Midbrain (tissue), 1 donor: ENCODE measurements around the gene BRIX1.

Source experiments
- DNase-seq: peaks from one replicate; lab custom pipeline; 2025; lab: John Stamatoyannopoulos, UW

BRIX1 gene, protein sequence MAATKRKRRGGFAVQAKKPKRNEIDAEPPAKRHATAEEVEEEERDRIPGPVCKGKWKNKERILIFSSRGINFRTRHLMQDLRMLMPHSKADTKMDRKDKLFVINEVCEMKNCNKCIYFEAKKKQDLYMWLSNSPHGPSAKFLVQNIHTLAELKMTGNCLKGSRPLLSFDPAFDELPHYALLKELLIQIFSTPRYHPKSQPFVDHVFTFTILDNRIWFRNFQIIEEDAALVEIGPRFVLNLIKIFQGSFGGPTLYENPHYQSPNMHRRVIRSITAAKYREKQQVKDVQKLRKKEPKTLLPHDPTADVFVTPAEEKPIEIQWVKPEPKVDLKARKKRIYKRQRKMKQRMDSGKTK

DNA sequence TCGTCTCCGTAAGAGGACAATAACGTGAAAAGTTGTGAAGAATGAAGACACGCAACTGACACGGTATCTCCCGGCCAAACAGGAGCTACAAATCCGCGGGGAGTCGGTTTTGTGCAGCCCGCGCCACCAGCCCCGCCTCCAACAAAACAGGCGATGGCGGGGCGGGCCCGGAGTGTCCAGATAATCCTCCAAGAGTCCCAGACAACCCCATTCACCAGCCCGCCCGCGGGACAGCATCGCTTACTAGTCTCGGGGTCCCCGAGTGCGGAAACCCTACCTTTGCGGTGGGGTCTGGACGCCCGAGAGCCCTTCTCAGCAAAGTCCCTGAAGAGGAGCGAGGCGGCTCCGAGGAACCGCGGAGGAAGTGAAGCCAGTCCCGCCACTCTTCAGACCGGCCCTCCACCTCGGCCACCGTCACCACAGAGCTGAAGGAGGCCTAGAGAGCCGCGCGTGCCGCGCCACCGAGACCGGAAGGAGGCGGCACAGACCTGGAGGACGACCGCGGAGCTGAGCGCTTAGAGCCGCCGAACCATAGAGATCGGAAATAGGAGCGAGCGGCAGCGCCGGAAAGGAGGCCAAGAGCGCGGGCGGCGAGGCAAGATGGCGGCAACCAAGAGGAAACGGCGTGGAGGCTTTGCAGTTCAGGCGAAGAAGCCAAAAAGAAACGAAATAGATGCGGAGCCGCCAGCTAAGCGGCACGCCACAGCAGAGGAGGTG, at the start of gene BRIX1, which contains the start of gene RAD1:
BRIX1 (plus strand) TSS at position 573 of the 717 bp plus-strand sequence; CDS start at position 601, 28 bp downstream.
RAD1 (minus strand) TSS at position 366 of the 717 bp plus-strand sequence. CDS start 612 bp downstream, outside the sequence.
- peak; percentile 96 for DNase-seq

DNA sequence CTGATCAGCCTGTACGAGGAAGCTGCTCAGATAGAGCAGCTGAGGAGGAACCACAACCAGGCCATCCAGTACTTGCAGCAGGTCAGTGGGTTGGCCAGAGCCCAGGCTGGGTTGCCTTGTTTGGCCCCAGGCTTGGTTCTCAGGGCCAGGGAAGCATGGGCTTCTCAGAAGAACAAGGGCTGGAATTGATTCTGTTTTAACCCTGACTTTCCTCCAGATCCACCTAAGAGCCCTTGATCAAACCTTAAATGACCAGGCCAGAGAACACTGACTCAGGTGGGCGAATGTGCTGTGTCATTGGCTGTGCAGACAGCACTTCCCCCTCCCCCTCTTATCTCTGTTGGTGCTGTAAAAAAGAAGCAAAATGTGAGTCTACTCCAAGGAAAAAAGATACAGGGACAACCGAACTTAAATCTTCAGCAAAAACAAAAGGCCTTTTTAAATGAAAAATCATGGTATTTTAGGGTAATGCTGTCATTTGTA, 48.5 kb upstream of the BRIX1 start:
- no peak for DNase-seq

DNA sequence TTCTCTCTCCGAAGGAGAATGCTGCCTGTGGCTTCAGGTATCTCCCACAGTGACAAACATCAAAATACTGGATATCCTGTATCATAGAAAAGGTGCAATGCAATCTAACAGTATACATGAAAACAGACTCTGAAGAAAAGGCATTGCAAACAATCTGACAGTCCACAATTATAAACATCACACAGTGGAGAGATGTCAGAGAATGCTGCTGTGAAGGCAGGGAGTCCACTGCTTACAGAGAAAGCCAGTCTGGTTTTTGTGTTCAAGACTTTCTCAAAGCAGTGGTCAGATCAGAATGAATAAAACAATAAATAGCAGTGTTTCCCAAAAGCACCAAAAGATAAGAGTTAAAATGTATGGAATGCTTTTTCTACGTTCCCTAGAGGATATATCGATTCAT, 47.9 kb upstream of the BRIX1 start:
- DNase-seq: no peak

DNA sequence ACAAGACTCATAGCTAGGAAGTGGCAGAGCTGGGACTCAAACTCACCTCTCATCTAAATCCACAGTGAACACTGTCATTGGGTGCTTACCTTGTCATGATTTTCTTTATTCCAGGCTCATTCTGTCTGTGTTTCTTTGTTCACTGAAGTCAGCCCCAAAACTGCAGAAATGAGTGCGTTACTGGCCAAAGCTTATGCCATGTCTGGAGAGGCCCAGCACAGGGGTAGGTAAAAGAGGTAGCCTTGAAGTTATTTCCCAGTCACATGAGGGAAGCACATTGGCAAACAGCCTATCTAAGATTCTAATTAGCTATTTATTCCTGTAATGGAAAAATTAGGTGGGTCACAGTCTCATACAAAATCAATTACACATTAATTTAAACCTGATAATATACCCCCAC, 46.7 kb upstream of the BRIX1 start:
- peak; percentile 14 for DNase-seq

DNA sequence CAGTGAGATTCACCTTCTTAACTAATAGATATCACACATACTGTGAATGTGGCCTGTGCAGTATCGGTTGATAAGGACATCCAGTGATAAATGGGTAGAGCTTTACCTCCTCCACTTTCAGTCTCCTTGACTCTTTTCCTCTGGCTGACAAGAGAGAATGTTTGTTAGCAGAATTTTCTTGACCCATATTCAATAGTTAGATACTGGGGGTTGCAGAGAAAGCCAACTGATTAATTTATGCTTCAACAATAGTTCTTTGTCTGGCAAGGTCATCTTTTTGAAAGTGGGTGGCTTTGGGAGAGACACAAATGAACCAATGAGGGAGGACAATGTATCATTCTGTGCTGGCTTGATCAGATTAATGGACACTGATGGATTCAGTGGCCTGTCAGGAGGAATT, 46.3 kb upstream of the BRIX1 start:
- peak; percentile 65 for DNase-seq

DNA sequence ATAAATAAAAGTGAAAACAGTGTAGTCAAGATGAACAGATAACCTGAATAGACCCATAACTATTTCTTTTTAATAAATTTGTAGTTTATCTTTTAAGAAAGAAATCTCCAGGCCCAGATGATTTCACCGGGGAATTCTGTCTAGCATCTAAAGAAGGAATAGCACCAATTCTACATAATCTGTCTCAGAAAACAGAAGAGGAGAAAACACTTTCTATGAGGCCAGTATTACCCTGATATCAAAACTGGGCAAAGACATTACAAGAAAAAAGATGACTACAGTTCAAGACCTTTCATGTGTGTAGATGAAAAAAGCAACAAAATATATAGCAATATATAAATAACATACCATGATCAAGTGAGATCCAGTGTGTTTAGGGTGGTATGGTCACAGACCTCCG, 45.1 kb upstream of the BRIX1 start:
- DNase-seq: no peak

DNA sequence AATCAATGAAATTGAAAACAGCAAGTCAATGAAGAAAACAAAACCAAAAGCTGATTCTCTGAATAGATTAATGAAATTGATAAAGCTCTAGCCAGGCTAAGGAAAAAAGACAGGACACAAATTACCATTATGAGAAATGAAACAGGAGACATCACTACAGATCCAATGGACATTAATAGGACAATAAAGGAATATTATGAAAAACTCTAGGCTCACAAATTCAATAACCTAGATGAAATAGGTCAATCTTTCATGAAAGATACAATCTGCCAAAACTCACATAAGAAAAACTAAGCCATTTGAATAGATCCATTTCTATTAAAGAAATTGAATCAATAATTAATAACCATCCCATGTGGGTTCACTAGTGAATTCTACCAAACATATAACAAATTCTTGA, 39.2 kb upstream of the BRIX1 start:
- no peak for DNase-seq

DNA sequence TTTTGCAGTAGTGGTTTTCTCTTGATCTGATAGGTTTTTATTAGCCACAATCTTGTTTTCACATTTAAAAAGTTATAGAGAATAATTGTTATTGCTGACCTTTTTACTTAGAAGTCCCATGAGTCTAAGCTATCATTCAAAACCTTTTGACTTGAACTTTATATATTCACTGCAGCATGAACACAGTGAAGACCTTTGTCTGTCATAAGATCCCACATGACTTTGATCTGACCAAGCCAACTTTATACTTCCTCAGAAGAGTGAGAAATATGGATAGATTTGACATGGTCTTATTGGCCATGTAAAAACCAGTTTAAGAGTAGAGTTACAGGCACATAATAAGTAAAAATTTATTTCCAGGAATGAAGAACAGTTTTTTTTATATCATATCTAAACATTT, 34.3 kb upstream of the BRIX1 start:
- no peak for DNase-seq

DNA sequence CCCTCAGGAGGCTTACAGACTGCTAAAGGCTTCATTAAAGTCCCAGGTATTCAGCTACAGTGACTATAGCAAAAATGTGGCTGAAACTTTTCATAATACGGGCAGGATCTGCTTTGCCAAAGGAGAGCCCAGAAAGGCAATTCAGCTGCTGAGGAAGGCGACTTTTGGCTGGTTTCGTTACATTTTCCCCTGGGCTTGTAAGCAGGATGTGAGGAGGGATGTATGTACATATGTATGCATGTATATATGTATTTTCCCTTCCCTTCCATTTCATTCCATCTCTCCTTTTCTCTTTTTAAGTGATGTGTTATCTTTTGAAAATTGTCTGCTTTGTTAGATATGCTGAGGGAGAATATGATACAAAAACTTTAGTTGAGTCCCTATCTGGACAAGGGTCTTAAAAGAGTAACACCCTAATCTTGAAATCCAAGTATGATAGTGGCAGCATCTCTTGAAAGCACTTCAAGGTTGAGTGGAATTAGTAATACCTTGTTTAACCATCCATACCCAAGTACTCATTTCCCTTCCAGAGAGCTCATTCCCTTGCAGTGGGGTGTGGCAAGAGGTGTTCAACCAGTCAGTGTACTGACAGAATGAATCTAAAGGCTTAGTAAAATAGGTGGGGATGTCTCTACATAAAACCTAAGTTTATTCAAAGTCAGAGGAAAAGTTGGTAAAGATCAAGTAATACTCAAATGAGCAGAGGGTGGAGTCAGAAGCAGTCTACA, 29.0 kb upstream of the BRIX1 start:
- DNase-seq: no peak

DNA sequence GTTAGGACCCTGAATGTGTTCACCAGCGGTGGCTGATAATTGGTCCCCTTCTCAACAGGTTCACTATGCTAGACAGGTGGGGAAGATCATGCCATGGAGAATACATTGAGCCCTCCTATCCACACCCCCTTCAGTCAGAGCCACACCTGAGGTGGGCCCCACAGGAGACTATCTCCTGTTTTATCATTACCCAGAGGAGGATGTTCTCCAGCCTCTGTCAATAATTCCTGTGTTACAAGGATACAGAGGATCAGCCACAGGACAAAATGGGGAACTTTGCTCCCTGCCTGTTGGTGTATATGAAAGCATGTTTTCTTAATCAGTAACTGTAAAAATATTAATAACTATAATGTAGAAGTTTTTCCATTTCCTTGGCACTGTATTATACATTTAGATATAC, 26.1 kb upstream of the BRIX1 start:
- no peak for DNase-seq

DNA sequence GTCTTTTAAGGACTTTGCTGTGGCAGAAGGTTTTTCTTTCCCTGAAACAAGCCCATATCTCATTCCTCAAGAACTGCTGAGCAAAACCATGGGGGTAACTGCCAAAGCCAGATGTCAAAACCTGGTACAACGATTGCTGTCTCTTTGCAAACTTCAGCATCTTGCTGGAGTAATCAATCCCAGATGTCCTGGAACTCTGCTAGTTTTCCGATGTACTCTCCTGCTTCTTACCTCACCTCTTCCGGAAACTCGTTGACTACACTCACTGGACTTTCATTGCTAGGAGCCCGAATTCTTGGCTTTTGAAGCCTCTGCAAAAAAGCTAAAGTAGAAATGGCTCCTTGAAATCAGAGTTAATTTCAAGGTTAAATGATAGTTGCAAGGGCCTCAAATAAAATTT, 23.5 kb upstream of the BRIX1 start:
- no peak for DNase-seq

DNA sequence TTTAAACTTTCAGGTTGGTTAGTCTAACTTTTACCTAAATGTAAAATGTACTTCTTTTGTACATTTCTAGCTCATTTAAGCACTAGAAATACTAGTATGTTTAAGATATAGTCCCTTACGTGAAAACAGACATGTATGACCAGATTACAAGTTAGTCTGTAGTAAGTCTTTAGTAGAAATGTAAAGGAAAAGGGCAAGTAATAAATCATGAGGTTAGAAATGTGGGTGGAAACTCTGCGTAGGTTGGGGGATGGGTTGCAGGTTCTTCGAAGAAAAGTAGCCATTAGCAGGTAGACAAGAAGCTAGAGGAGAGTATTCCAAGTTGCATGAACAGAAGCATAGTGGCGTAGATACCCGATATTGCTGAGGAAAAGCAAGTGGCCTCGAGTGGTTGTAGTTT, 23.1 kb upstream of the BRIX1 start:
- no peak for DNase-seq

DNA sequence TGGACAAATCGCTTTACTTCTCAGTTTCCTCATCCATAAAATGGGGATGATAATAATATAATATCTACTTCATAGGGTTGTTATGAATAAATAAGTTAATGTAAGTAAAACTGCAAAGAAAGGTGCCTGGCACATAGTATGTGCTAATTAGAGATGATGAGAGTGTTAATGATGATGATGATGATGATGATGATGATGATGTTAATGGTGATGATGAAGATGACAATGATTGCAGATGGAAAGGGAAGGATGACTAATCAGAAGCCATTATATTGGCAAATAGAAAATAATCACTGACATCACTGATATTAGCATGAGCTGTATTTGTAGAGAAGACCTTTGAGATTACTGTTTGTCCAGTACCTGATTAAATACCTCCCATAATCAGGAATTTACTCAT, 20.8 kb upstream of the BRIX1 start:
- DNase-seq: no peak

DNA sequence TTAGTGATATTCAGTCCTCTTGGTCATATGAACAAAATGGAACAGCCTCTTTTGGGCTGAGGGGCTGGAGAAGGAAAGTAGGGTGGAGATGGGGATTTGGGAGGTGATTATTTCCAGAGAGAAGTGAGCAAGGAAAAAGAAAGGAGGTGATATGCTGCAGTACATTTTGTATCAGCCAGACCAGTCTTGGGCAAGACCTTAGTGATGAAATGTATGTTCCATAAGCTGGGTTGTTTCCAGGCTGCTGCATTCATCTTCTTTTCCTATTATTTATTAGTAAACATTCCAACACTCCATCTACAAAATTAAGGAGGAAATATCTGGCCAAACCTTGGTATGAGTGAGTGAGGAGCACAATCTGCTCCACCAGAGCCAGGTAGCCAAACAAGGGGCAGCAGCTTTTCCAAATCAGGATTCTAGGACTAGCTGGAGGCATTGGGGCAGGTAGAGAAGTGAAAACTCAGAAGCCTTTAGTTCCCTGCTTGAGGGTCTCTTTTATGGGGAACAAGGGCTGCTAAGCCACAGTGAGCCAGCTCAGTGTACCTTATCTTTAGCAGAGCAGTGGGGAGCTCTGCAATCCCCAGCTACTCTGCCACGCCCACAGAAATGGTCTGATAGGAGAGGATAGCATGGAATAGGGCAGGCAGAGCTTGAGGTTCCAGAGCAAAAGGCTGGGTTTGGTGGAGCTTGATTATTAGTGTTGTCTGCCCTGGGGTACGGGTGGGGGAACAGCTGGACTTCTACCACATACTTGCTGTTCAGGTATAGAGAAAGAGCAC, 19.7 kb upstream of the BRIX1 start:
- DNase-seq: no peak

DNA sequence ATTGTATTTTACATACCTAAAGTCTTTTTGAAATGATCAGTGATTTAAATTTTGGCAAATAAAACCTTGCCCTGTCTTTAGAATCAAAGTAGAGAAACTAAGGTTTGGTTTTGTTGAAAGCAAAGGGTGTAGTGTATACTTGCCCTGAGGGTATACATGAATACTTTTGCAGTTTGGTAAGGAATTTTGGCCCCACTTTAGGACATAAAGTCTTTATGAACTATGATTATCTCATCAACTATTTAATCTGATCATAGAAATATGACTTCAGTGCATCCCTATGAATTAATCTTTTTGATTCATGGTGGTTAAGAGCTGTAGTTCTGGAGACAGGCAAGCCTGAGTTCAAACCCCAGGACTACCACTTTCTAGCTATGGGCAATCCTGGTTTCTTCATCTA, 17.9 kb upstream of the BRIX1 start:
- DNase-seq: no peak

DNA sequence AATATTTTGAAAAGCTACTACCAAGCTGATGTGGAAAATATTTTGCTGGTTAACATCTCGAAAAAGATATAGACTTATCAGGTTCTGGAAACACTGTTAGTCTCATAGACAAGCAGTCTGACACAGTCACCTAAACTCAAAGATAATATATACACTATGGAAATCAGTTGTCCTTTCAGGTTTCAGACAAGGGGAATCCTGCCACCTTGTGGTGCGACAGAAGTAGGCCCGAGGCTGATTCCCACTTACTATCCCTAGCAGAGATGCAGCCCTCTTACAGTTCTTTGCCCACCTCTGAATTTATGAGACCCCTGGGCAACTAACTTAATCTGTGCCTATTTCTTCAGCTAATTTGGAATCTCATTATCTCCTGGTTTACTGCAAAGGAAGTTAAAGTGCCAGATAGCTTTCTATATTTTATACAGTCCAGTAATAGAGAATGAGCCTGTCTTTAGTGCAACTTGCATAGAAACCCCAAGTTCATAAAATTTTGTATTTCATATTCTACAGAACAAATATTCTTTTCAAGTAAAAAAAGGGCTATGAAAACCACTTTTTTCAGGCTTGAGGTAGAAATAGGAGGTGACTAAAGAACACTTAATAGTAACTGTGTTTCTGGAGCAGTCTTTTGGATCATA, 17.1 kb upstream of the BRIX1 start:
- peak; percentile 84 for DNase-seq

DNA sequence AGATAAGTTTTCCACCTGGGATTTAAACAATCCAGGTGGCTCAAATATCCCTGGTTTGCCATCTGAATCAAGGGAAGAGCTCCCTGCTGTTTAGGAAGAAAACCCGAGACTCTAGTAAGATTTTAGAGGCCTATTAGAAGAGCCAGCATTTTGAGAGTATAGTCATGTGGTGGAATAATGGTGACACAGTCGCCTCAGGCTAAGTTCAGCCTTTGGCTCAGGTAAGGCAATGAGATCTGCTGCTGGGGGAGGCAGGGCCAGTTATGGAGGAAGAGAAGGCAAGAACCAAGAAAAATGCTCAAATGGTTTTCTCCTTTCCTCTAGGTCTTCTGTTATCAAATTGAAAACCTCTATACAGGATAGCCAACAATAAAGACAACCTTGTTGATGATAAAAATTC, 16.4 kb upstream of the BRIX1 start:
- DNase-seq: no peak

DNA sequence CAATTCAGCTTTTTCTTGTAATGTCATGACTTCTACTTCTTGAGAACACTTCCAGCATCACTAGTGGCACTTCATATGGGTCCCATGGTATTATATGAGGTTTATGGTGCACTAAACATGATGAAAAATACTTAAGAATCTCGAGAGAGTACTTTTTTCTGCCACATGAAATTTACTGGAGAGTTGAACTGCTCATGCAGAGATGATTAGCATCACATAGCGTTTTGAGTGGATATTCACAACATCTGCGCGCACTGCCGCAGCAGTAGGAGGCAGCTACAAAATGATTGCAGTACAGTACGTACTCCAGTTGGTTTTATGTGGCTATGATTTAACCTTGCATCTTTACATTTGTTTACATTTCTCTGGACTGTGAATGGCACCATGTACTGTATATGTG, 14.9 kb upstream of the BRIX1 start:
- DNase-seq: no peak

DNA sequence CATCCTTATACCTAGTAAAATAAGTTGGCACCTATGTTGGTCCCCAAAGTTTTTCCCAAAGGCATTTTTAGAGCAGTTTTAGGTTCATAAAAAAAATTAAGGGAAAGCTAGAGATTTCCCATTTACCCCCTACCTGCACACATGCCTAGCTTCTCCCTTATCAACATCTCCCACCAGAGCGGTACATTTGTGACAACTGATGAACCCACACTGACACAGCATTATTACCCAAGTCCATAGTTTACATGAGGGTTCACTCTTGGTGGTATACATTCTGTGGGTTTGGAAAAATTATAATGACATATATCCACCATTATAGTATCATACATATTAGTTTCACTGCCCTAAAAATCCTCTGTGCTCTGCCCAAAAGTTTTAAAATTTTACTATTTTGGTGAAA, 12.3 kb upstream of the BRIX1 start:
- DNase-seq: no peak

DNA sequence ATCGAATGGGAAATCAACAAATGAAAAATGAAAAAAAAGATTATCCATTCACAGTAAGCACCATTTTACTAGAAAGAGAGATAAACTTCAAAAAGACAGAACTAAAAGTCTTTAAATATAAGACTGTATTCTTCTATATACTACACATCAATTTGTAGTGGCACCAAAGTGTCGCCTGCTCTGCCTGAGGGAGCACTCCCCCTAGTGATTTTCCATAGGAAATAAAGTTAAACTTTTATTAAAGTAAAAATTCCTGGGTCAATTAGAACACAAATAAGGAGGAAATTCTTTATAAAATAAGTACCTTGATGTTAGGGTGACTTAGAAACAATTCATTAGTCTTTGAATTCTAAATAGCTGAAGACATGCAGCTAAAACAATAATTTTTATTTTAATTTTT, 9.9 kb upstream of the BRIX1 start:
- DNase-seq: no peak

DNA sequence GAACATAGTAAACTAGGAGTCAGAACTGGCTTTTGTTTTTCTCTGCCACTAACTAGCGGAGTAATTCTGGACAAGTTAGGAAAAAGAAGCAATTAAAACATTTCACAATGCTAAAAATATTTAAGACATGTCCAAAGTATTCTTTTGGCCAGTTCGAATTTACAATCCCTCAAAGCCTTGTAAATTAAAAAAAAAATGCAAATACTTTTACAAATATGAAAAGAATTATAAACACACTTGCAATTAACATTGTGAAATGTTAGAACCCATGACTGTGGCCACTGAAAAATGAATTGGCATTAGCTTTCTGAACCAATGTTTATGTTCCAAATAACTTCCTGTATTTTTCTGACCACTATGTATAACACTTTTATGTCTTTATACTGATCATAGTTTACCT, 2.4 kb upstream of the BRIX1 start:
- DNase-seq: no peak
